GM18868 (cell line): Measurements from ENCODE around the gene RNF212.

Experiments
- ATAC-seq: cut with Tn5 transposase; IDR thresholded peaks from one replicate; pipeline ENCODE4 v1.9.1; 2021; ENCODE audit warnings: mild to moderate bottlenecking, moderate library complexity; ENCODE audit not compliant: unreplicated experiment

The RNF212 gene

DNA sequence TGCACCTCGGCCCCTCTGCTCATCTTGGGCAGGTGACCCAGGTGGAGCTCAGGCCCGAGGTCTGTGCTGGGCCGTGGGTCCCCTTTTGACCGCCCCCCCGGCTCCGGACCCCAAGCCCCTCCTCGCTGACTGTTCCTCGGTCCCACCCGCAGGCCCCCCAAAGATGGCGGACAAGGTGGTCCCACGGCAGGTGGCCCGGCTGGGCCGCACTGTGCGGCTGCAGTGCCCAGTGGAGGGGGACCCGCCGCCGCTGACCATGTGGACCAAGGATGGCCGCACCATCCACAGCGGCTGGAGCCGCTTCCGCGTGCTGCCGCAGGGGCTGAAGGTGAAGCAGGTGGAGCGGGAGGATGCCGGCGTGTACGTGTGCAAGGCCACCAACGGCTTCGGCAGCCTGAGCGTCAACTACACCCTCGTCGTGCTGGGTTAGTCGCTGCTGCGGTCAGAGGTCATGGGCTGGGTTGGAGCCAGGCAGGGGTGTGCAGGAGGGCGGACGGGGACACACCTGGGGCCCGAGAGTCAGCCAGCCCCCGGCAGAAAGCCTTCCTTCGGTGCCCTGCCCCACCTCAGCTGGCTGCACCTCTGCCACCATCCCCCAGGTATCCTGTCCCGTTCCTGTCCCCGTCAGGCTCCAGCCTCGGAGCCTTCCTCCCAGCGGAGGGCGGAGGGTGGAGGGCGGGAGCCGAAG is 91.2 kb downstream of the RNF212 start:
- ATAC-seq, result no peak
